Thoracic aorta (tissue), 2 donors: ENCODE measurements around the gene CFD. TPM values are rescaled to one million over a fixed set of nuclear protein-coding genes. Genes with fewer than 3 reads are reported as not detected.

Experiments used
- ATAC-seq: fragments of 150-250 bp; one replicate; pipeline ENCODE4 v1.8.0; 2017; ENCODE audit warnings: low read depth; ENCODE audit not compliant: insufficient number of reproducible peaks, low FRiP score
- DNase-seq: peaks from one replicate; pipeline ENCODE4 v3.0.0-alpha.2; 2020; ENCODE audit warnings: low spot score
- H3K27ac ChIP-seq, 2 donors: fragments of 200-600 bp; sonication (generic); 1 replicate in 1 of 2; 2 replicates in 1 of 2; pipeline ENCODE4 v1.5.1; 2016; ENCODE audit warnings: mild to moderate bottlenecking in 2 of 2, moderate library complexity in 2 of 2
- H3K27me3 ChIP-seq: fragments of 200-600 bp; sonication (generic); replicated peaks from 2 replicates; pipeline ENCODE4 v1.6.0; 2016; ENCODE audit warnings: mild to moderate bottlenecking; ENCODE audit not compliant: insufficient read depth
- H3K36me3 ChIP-seq: fragments of 200-600 bp; sonication (generic); one replicate; pipeline ENCODE4 v1.5.1; 2016
- H3K4me1 ChIP-seq, 2 donors: fragments of 200-600 bp; sonication (generic); 1 replicate in 1 of 2; 2 replicates in 1 of 2; pipeline versions ENCODE4 v1.5.1 to v1.6.0; 2016; ENCODE audit warnings: low read depth in 2 of 2, mild to moderate bottlenecking in 1 of 2; ENCODE audit not compliant: control insufficient read depth in 1 of 2
- H3K4me3 ChIP-seq: fragments of 200-600 bp; sonication (generic); 2 replicates; pipeline ENCODE4 v1.5.1; 2016; ENCODE audit warnings: mild to moderate bottlenecking
- H3K9me3 ChIP-seq: fragments of 200-600 bp; sonication (generic); 2 replicates; pipeline ENCODE4 v1.5.1; 2016
- total RNA-seq, 2 donors: library from RNA; depleted of rRNA; stranded (reverse); fragments of >200 nt; gene quantifications; one replicate each; pipeline versions ENCODE4 v1.1.0 to v1.2.3, GENCODE V29; 2016
- TF ChIP-seq, protein P1 (sequence below): fragments of 200-600 bp; sonication (generic); IDR thresholded peaks from one replicate; pipeline ENCODE4 v1.5.1; 2019; ENCODE audit warnings: antibody characterized with exemption

The CFD gene
- total RNA-seq, 2 donors from 2014 or later: 472 to 781 TPM

DNA sequence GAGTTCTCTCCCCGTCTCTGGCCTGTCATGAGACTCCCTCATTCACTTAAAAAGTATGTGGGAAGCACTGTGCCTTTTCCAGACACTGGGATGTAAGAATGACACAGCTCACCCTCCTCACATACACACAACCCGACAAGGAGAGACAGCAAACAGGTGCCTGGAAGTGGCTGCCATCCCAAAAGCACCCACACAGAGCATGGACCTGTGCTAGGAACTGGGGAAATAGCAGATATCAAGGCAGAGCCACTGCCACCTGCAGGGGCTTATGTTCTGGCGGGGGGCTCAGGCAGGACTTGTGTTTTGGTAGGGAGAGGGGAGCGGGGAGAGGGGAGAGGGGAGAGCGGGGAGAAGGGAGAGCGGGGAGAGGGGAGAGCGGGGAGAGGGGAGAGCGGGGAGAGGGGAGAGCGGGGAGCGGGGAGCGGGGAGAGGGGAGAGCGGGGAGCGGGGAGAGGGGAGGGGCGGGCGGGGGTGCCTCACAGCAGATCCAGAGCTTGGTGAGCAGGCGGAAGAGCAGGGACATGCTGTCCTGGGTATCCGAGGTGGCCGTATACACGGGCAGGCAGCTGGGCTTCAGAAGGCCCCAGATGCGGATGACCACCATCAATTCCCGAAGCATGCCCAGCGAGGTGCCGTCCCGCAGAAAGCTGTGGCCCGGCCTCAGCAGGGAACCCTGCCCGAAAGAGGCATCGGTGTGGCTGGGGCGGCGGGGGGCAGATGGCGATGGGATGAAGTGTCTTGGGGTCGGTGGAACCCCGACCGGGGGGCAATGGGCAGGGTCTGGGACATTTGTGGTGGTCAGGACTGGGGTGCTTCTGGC lies 12.2 kb downstream of the CFD start:
- Histone ChIP-seq H3K4me3 (no peak overlapping the region), H3K9me3 (no peaks in the 10 kb centered on the region), H3K36me3 (peaks cover 37% of the 10 kb centered on the region), H3K27me3 (no peaks in the 10 kb centered on the region), H3K4me1 (peaks cover 7 to 14% of the 10 kb centered on the region in 2 donors), H3K27ac (no peak overlapping the region)
- no peak for DNase-seq
- no peak for ATAC-seq
- TF ChIP-seq, protein P1, sequence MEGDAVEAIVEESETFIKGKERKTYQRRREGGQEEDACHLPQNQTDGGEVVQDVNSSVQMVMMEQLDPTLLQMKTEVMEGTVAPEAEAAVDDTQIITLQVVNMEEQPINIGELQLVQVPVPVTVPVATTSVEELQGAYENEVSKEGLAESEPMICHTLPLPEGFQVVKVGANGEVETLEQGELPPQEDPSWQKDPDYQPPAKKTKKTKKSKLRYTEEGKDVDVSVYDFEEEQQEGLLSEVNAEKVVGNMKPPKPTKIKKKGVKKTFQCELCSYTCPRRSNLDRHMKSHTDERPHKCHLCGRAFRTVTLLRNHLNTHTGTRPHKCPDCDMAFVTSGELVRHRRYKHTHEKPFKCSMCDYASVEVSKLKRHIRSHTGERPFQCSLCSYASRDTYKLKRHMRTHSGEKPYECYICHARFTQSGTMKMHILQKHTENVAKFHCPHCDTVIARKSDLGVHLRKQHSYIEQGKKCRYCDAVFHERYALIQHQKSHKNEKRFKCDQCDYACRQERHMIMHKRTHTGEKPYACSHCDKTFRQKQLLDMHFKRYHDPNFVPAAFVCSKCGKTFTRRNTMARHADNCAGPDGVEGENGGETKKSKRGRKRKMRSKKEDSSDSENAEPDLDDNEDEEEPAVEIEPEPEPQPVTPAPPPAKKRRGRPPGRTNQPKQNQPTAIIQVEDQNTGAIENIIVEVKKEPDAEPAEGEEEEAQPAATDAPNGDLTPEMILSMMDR: no peak

DNA sequence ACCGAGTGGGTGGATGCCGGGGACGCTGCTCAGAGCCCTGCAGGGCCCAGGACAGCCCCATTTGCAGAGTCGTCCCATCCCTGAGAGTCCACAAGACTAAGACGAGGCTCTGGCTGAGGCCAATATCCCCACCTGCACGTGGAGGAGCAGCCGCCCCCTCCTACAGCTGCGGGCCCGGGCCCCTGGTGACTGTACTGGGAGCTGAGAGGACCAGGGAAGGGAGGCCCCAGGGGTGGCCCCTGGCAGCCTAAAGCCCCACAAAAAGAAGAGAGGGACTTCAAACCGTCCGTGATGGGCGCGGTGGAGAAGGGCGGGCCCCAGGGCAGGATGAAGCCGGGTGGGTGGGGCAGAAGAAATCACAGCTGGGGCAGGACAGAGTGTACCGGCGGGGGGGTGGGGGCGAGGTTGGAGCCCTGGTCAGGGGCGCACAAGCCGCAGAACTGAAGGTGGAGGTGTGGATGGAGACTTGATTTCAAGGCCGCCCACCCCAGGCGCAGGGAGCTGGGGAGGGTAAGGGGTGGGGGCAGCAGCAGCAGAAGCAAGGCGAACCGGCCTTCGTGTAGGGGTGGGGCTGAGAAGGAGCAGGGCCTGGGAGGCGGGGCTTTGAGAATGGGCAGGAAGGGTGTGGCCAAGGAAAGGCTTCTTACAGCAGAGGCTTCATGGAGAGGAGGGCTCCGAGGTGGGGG lies 12.9 kb downstream of the CFD start:
- Histone ChIP-seq H3K9me3 (no peaks in the 10 kb centered on the region), H3K27ac (no peak overlapping the region), H3K27me3 (no peaks in the 10 kb centered on the region), H3K36me3 (peaks cover 41% of the 10 kb centered on the region), H3K4me1 (peaks cover 7 to 14% of the 10 kb centered on the region in 2 donors), H3K4me3 (no peak overlapping the region)
- TF ChIP-seq, protein P1: no peak
- ATAC-seq: no peak
- no peak for DNase-seq

DNA sequence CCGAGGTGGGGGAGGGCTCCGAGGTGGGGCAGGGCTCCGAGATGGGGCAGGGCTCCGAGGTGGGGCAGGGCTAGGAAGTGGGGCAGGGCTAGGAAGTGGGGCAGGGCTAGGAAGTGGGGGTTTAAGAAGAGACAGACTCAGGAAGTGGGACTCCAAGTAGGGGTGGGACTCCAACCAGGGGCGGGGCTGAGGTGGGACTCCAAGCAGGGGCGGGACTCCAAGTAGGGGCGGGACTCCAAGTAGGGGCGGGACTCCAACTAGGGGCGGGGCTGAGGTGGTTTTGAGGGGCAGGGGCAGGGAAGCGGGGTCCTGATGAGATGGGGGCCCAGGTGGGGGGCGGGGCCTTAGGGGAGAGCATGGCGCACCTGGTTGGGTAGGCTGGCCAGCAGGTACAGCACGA lies 13.6 kb downstream of the CFD start:
- TF ChIP-seq, protein P1: no peak
- Histone ChIP-seq H3K27me3 (no peaks in the 10 kb centered on the region), H3K9me3 (no peaks in the 10 kb centered on the region), H3K27ac (no peak overlapping the region), H3K36me3 (peaks cover 36% of the 10 kb centered on the region), H3K4me1 (peaks cover 7 to 14% of the 10 kb centered on the region in 2 donors), H3K4me3 (no peak overlapping the region)
- no peak for ATAC-seq
- DNase-seq: no peak

DNA sequence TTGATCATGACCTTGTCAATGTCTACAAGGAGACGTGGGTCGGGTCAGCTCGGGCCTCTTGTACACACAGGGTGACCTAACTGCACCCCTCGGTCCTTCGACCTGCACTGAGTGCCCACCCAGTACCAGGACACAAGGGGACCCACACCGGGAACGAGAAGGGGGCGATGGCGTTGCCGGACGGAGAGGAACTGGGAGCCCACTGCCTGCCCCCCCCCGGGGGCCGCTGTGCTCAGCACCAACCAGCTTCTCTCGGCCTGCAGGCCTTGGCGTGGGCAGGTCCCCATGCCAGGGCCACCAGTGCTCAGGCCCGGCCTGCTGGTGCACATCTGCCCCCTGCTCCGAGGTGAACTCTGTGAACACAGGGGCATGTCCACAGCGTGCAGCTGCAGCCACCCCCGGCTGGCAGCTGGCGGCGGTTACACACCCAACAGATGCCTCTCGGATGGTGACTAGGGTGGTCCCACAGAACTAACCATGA lies 14.1 kb downstream of the CFD start:
- DNase-seq (no peak), ATAC-seq (no peak)
- H3K27ac ChIP-seq: no peak overlapping the region
- TF ChIP-seq, protein P1: no peak
- no peaks in the 10 kb centered on the region for H3K9me3 ChIP-seq
- peaks cover 31% of the 10 kb centered on the region for H3K36me3 ChIP-seq
- H3K4me3 ChIP-seq: no peak overlapping the region
- H3K4me1 ChIP-seq: peaks cover 6 to 12% of the 10 kb centered on the region in 2 donors
- no peaks in the 10 kb centered on the region for H3K27me3 ChIP-seq

DNA sequence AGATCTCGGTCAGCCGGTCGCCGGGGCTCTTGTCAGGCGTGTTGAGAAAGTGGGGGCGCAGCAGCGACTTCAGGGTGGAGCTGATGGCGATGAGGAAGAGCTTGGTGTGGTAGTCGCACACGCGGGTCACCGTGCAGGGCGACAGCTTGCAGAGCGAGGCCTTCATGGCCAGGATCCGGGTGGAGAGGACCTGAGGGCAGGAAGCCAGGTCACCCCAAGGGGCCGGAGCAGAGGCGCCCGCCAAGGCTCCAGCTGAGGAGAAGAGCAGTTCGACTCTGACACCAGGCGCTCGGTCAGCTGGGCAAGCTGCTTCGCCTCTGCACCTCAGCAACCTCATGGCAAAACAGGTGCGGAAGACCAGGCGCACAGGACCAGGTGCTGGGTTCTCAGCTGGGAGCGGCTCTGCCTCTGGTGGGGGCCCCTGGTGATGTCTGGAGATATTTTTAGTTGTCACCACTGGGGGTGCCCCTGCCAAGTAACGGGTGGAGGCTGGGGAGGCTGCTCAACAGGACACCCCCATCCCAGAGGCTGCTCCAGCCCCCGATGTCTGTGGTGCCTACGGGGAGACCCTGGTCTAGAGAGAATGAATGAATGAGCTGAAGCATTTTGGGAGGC lies 15.9 kb downstream of the CFD start:
- H3K9me3 ChIP-seq: no peaks in the 10 kb centered on the region
- H3K4me1 ChIP-seq: no peaks in the 10 kb centered on the region
- peaks cover 37% of the 10 kb centered on the region for H3K36me3 ChIP-seq
- no peak for ATAC-seq
- TF ChIP-seq, protein P1: no peak
- no peak overlapping the region for H3K27ac ChIP-seq
- H3K27me3 ChIP-seq: no peaks in the 10 kb centered on the region
- no peak overlapping the region for H3K4me3 ChIP-seq
- no peak for DNase-seq
